Hematopoietic multipotent progenitor cell treated with erythropoietin and hydrocortisone succinate and interleukin-3 and kit ligand, for 15 days (in vitro differentiated cells): ENCODE measurements around the gene OR2A12.
"Not testable (repeated sequence)": the region's sequence is repeated elsewhere in the genome, so short reads cannot be mapped to it uniquely, and the experiment has no call there.

Source experiments
- DNase-seq: peaks from one replicate; pipeline ENCODE4 v3.0.0-alpha.2; 2015; ENCODE audit warnings: low spot score

OR2A12 gene, protein sequence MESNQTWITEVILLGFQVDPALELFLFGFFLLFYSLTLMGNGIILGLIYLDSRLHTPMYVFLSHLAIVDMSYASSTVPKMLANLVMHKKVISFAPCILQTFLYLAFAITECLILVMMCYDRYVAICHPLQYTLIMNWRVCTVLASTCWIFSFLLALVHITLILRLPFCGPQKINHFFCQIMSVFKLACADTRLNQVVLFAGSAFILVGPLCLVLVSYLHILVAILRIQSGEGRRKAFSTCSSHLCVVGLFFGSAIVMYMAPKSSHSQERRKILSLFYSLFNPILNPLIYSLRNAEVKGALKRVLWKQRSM

DNA sequence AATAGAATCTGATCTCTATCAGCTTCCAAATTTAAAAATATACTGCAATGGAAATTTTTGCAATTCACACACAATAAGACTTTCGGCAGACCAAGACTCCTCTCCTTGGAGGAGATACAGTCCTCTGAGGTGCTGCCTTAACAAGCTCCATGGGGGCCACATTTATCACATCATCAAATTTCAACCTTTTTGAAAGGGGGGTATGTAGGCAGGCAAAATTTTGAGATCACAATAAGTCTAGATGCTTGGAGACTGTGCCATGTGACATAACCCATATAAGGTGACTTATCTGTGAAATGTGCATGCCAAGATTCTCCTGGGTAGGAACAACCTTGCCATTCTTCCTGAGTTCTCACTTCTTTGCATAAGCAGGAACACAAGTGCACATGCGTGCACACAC, at the start of gene OR2A12:
Gene OR2A12, plus strand, starts transcription at position 301 of the 400 bp plus-strand sequence. CDS start 8,830 bp downstream, outside the sequence.
- no peak for DNase-seq

DNA sequence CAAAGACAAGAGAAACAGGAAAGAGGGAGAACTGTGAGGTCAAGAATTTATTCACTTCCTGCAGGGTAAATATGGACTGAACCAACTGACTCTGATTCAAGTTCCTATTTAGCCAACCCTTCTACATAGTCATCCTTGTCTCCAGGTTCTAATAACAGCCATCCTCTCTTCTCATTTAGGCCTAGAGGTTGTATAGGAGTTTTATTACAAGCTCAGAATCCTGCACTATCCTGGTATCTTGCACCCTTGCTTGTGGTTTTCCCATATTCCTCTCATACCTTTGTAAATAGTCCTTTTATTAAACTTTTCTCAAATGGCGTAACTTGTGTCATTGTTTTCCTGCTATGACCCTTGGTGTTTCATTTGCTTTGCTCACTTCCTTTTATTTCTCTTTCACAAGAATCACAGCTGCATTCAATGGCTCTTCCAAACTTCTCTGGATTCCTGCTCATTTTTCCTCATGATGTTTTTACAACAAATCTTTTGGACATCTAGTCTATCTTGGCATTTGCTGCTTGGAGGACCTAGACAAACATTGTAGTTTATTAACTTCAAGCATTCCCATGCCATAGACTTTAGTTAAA, 49.7 kb upstream of the OR2A12 start:
- DNase-seq = no peak

DNA sequence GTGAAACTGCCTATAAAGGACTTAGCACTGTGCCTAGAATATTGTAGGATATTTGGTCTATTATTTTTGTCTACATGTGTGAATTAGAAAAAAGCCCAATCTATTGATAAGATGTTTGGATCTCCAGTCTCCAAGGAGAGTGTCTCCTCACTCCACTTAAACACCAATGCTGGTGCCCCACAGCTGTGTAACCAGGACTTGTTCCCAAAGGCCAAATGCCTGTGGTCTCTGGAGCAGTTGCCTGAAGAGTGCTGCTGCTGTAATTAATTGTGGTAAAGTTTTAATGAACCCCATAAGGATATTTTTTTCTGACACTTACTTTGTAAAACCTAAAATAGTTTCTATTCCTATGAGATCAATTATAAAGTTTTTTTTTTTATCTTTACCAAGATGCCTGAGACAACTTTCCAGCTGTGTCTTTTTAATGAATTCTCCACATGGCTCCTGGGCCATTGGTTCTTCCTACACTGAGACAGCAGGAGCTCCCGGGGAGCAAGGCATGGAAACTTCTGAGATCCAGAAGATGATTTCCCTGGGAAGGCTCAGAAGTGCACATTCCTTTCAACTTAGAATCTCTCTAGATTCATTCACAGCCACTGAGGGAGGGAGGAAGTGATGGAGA, 48.6 kb upstream of the OR2A12 start:
- no peak for DNase-seq

DNA sequence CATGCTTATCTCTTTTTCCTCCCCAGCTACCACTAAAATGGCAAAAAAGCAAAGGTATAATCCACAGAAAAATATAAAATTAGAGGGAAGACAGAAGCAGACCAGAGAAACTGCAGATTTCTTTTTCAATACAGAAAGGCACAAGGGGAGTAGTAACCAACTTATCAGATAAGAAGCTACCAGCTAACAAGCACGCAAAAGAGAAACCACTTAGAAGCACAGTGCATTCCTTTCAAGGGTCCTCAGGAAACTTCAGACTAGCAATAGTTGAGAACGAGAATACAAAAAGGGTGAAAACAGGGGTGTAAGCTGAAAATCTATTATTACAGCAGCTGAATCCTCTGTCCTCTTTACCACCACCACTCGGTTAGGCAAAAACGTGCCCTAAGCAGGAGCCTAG, 47.2 kb upstream of the OR2A12 start:
- no peak for DNase-seq

DNA sequence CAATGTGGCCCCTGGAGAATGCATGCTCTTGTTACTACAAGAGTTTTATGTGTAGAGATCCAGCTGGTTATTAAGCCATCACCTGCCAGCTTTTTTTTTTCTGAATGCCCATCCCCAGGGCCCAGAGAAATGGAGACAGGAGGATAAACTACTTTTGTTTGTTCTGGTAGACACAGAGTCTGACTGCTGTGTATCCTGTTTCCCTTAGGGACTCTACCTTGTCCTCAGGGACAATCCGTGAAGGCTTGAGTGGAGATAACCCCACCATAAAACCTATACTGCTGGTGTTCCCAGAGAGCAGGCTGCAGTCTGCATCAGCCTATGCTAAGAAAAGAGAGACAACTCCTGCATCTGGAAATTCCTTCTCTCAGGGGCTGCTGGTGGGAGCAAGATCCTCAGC, 37.4 kb upstream of the OR2A12 start, which contains the start of gene OR2A5:
Gene OR2A5, plus strand, starts transcription at position 301 of the 400 bp plus-strand sequence. CDS start 1,454 bp downstream, outside the sequence.
- DNase-seq = no peak

DNA sequence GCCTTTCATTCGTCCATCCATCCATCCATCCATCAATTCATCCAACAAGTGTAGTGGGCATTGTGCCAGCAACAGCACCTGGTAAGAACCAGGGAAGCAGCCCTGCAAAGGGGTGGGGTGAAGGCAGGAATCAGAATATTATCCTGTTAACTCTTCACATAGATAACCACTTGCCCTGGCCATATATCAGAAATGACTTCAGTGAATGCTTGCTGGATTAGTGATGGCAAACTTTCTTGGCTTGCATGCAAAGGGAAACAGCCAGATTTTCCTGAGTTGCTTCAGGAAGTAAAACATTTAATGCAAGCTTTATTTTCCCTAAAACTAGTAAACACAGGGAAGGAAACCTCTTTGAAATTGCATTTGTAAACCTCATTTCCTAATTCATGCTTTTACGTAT, 36.6 kb upstream of the OR2A12 start:
- no peak for DNase-seq

DNA sequence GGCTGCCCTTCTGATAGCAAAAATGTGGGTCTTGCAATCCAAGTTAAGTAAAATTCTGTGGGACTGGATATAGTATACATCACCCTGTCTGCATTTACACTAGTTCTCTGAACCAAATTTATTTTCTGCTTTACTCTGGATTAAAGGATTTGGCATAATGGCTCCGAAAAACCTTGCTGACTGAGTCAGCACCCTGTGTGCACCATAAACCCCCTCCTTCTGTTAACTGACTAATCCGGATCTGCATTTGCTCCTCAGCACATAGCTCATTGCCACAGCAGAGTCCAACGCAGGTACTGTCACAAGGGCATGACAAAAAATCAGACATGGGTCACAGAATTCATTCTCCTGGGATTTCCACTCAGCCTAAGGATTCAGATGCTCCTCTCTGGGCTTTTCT, 36.0 kb upstream of the OR2A12 start:
- no peak for DNase-seq

DNA sequence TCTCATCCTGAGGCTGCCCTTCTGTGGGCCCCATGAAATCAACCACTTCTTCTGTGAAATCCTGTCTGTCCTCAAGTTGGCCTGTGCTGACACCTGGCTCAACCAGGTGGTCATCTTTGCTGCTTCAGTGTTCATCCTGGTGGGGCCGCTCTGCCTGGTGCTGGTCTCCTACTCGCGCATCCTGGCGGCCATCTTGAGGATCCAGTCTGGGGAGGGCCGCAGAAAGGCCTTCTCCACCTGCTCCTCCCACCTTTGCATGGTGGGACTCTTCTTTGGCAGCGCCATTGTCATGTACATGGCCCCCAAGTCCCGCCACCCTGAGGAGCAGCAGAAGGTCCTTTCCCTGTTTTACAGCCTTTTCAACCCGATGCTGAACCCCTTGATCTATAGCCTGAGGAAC, 35.2 kb upstream of the OR2A12 start:
- not testable (repeated sequence) for DNase-seq

DNA sequence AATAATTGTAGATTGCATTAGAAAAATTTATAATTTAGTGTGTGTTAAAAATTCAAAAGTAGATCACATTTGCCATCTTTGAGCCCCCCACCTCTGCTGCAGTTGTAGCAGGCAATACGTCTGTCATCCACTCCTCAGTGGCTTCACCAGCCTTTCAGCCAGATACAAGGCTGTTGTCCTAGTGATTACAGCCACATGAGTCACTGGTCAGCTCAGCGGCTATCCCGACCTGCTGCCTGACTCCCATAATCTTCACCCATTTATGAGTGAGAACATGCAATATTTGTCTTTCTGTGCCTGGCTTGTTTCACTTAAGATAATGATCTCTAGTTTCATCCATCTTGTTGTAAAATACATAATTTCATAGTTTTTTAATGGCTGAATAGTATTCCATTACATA, 28.1 kb upstream of the OR2A12 start:
- DNase-seq = no peak

DNA sequence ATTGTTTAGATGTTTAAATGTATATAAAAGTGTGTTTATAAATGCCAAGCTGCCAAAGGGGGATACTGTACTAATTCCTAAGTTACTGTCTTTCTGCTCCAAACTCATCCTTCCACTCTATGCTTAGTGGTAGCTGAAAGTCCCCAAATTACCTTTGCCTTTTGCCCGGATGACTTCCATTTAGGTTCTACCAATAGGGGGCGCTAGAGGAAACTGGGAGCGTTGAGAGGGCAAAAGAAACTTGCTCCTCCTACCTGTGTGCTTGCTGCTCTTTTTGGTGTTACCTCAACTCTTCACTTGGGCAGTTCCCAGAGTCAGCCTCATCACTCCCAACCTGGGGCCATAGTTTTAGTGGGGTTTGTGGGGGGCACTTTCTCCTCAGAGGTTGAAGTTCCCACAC, 22.4 kb upstream of the OR2A12 start:
- DNase-seq = peak; percentile 19

DNA sequence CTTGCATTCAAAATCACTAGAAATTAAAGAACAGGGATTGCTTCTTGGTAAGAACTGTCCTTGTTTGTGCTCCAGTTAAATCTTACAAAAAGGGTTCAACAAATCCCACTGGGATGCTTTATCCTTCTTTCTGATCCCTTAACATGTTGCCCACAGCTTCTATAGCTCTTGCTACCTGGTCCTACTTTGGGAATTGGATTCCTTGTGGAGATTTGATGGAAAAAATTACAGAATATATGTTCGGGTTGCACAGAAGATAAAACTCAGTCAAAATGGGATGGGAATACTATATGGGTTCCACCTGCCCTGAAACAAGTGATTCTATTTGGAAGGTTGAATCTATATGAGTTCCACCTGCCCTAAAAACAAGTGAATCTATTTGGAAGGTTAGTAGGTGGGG, 16.6 kb upstream of the OR2A12 start, which contains the start of gene OR2A25:
Gene OR2A25, plus strand, starts transcription at position 301 of the 400 bp plus-strand sequence. CDS start 4,409 bp downstream, outside the sequence.
- no peak for DNase-seq

DNA sequence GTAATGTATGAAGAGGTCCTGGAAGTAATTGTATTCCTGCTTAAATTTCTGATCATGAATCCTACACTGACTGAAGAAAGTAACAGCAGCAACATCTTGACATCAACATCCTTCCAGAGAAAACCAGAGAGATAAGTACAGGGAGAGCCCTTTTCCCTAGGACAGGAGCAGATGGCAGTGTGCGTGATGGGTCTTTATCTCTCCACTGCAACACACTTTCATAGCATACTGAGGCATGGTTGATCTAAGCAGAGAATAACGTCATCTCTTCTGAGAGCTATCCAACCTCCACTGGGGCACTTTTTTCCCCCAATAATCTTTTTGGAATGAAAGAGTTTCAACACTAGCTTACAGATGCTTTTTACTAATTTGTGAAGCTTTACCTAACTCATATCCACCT, 16.1 kb upstream of the OR2A12 start:
- no peak for DNase-seq

DNA sequence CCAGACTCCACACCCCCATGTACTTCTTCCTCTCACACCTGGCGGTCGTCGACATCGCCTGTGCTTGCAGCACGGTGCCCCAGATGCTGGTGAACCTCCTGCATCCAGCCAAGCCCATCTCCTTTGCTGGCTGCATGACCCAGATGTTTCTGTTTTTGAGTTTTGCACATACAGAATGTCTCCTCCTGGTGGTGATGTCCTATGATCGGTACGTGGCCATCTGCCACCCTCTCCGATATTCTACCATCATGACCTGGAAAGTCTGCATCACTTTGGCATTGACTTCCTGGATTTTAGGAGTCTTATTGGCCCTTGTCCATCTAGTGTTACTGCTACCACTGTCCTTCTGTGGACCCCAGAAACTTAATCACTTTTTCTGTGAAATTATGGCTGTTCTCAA, 11.7 kb upstream of the OR2A12 start:
- no peak for DNase-seq

DNA sequence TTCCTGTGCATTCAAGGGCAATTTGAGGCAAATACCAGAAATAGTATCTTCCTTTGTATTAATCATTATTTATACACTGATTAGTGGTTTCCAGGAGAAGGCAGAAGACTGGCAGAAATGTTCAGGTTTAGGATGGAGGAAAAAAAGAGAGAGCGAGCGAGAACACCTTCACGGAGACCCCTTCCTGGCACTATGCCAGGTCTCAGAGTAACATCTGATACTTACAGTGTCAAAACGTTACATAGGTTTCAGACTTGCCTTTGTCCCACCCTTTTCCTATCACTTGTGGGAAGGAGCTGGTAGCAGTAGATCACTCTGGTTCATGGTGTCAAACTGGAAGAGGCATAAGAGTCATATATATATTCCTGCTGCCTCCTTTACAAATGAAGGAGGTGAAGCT, 652 bp downstream of the OR2A12 start:
- no peak for DNase-seq

DNA sequence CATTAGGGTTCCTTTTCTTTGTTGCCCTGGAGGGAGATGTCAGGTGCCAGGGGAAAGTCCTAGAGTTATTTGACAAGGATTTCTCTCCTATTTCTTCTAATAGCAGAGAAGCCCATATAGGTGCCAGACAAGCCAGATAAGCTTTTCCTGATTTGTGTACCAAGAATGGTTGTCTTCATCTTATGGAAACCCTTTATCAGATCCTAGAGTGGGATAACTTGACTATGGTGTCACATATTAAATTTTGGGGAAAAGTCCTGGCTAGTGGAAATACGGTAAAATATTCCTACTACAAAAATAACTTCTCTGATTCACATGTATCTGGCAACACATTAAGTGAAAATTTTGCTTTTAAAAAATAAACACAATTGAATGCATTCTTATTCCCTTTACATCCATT, 1.2 kb downstream of the OR2A12 start:
- no peak for DNase-seq

DNA sequence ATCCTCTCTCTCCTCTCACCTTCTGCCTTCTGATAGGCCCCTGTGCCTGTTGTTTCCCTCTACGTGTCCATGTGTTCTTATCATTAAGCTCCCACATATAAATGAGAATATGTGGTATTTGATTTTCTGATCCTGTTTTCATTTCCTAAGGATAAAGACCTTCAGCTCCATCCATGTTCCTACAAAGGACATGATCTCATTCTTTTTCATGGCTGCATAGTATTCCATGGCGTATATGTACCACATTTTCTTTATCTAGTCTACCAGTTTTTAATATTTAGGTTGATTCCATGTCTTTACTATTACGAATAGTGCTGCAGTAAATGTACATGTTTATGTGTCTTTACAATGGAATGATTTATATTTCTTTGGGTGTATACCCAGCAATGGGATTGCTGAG, 4.6 kb downstream of the OR2A12 start:
- DNase-seq = no peak

DNA sequence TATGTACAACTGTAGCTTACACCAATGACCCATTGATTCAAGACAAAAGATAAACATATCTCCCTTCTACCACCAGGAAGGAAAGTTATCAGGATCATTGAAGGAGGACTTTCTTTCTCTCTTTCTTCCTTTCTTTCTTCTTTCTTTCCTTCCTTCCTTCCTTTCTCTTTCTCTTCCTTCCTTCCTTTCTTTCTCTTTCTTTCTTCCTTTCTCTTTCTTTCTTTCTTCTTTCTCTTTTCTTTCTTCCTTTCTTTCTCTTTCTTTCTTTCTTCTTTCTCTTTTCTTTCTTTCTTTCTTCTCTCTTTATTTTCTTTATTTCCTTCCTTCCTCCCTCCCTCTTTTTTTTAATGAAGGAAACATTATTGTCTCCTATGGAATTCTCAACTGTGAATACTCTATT, 12.7 kb downstream of the OR2A12 start:
- no peak for DNase-seq

DNA sequence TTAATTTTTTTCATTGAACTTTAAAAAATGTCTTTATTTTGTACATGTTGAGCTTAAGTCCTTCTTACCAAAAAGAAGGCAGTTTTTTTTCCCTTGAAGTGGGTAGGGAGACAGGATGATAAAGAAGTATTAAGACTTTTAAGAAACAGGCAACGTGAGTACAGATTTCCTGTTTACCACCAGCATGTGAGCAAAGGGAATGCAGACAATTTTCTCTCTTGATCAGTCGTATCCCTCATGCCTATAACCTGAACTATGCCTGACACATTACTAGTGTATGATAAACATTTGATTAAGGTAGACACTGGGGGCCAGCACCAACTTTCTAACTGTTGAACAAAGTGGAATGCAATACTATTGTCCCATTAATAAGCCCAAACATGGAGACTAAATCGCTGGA, 14.5 kb downstream of the OR2A12 start:
- no peak for DNase-seq

DNA sequence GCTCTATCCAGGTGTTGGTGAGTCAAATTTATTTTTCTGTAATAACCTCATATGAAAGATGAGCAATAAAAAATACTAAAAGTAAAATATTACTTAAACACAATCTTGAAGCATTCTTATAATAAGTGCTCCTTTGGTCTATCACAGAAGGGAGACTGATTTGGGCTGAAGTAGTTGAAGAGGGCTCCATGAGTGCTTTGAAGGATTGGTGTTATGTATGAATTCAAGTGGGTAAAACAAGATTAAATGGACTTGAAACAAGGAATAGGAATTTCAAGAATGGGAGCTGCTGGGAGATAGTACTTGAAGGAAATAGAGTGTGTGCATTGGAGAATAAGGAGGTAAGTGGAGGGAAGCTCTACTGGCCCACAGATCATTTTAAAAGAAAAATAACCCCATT, 16.0 kb downstream of the OR2A12 start:
- DNase-seq = no peak

DNA sequence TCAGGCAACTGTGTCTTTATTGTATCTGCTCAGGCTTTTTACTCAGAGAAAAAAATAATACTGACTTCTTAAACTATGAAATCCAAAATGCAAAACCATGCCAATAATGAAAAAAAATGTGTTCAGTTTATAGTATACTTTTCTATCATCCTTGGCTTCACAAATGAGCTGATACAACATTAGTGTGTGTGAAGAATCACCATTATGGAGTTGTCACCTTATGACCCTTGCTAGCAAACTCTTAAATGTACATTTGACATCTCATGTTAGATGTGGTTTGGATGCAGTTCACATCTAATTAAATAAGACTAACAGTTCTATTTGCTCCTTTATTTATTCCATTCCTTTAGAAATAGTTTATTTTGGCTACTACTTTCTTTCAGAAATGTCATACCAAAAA, 19.1 kb downstream of the OR2A12 start:
- DNase-seq = no peak

DNA sequence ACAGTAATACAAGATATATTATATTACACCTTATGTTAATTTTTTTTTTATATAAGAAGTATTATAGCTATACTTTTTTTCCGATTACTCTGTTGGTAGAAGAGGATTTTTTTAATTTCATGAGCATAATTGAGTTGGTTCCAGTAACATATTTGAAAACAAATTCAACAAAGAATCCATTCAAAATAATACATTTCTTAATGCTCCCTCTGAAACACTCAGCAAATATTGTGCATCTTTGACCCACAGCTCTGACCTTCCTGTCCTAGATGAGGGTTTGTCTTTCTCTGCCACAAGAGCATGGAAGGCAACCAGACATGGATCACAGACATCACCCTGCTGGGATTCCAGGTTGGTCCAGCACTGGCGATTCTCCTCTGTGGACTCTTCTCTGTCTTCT, 23.2 kb downstream of the OR2A12 start, which contains the start of gene OR2A2:
Gene OR2A2, plus strand, starts transcription at position 301 of the 400 bp plus-strand sequence. Its CDS starts 0 bp downstream, at position 301.
- DNase-seq = no peak

DNA sequence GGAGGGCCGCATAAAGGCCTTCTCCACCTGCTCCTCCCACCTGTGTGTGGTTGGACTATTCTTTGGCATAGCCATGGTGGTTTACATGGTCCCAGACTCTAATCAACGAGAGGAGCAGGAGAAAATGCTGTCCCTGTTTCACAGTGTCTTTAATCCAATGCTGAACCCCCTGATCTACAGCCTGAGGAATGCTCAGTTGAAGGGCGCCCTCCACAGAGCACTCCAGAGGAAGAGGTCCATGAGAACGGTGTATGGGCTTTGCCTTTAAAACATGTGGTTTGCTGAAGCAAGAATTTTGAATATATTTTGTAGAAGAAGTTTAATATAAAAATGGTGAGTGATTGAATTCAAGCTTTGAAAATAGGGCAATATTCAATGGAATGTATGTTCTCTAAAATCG, 24.2 kb downstream of the OR2A12 start:
- DNase-seq = no peak

DNA sequence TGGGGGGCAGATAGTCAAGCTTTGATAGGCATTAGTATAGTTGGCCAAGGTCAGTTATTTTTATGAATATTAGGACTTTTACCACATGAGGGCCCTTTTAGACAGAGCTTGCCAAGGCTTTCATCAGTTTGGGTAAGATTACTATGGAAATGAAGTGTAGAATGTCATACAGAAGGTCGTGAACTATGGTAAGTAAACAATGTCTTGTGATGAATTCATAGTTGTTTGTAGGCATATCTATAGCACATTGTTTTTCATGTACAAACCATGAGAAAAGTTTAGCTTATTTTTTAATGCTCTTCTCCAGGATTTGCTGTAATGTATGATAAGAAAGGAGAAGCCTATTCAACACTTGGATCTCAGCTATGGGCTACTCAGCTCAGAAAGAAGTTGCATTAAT, 27.6 kb downstream of the OR2A12 start:
- no peak for DNase-seq
